ENCODE measurements around the gene DOCK1.

The DOCK1 gene

GRCh38 chr10:127046975-127047877, 142.0 kb downstream of the DOCK1 start:
- no peak for DNase-seq

GRCh38 chr10:127047878-127048238, 142.6 kb downstream of the DOCK1 start:
- no peak for DNase-seq

GRCh38 chr10:127048630-127049029, 143.4 kb downstream of the DOCK1 start:
- DNase-seq: no peak

- DNase-seq: no peak
These were observed 146.8 kb downstream of the DOCK1 start for GRCh38 chr10:127052001-127052400.

GRCh38 chr10:127055263-127055662, 150.0 kb downstream of the DOCK1 start:
- DNase-seq: no peak

- DNase-seq: no peak
These were observed 154.1 kb downstream of the DOCK1 start for GRCh38 chr10:127059314-127059713.

GRCh38 chr10:127063762-127064161, 158.5 kb downstream of the DOCK1 start:
- DNase-seq: no peak

GRCh38 chr10:127064474-127064873, 159.2 kb downstream of the DOCK1 start:
- DNase-seq: no peak

GRCh38 chr10:127067542-127068194, 162.4 kb downstream of the DOCK1 start:
- DNase-seq: no peak

GRCh38 chr10:127068485-127068884, 163.3 kb downstream of the DOCK1 start:
- no peak for DNase-seq

- DNase-seq: no peak
These were observed 164.2 kb downstream of the DOCK1 start for GRCh38 chr10:127069436-127069835.

- no peak for DNase-seq
These were observed 165.9 kb downstream of the DOCK1 start for GRCh38 chr10:127071126-127071525.

GRCh38 chr10:127073666-127074065, 168.4 kb downstream of the DOCK1 start:
- no peak for DNase-seq

- no peak for DNase-seq
These were observed 174.2 kb downstream of the DOCK1 start for GRCh38 chr10:127079392-127079791.

- DNase-seq: no peak
These were observed 175.1 kb downstream of the DOCK1 start for GRCh38 chr10:127080317-127080716.

- no peak for DNase-seq
These were observed 176.7 kb downstream of the DOCK1 start for GRCh38 chr10:127081851-127082345.

- no peak for DNase-seq
These were observed 177.4 kb downstream of the DOCK1 start for GRCh38 chr10:127082651-127083050.

GRCh38 chr10:127085957-127086356, 180.7 kb downstream of the DOCK1 start:
- DNase-seq: no peak

- no peak for DNase-seq
These were observed 183.7 kb downstream of the DOCK1 start for GRCh38 chr10:127088908-127089307.

GRCh38 chr10:127089446-127089845, 184.2 kb downstream of the DOCK1 start:
- no peak for DNase-seq

- no peak for DNase-seq
These were observed 184.9 kb downstream of the DOCK1 start for GRCh38 chr10:127090138-127090537.

- no peak for DNase-seq
These were observed 186.1 kb downstream of the DOCK1 start for GRCh38 chr10:127091354-127091753.

- DNase-seq: no peak
These were observed 187.7 kb downstream of the DOCK1 start for GRCh38 chr10:127092916-127093315.

- DNase-seq: no peak
These were observed 189.8 kb downstream of the DOCK1 start for GRCh38 chr10:127094984-127095383.

All from Kasumi-1 (cell line).